Kidney epithelial cell (primary cell): ENCODE measurements around the gene MINK1. TPM values are rescaled to one million over a fixed set of nuclear protein-coding genes. Genes with fewer than 3 reads are reported as not detected.
"Not testable (repeated sequence)": the region's sequence is repeated elsewhere in the genome, so short reads cannot be mapped to it uniquely, and the experiment has no call there.

Source experiments
- DNase-seq: peaks from one replicate; pipeline ENCODE4 v3.0.0-alpha.2; 2010; ENCODE audit warnings: low read depth
- H3K27me3 ChIP-seq: 2 replicates; pipeline ENCODE4 v1.6.0; 2011; ENCODE audit warnings: low read length; ENCODE audit not compliant: control insufficient read depth, insufficient read depth
- H3K36me3 ChIP-seq: 2 replicates; pipeline ENCODE4 v1.5.1; 2011; ENCODE audit warnings: low read length; ENCODE audit not compliant: control insufficient read depth, insufficient read depth
- H3K4me3 ChIP-seq: 2 replicates; pipeline ENCODE4 v1.5.1; 2011; ENCODE audit warnings: low read depth, mild to moderate bottlenecking, control low read depth, low read length
- CTCF ChIP-seq: IDR thresholded peaks from 2 replicates; pipeline ENCODE4 v1.5.1; 2011; ENCODE audit warnings: mild to moderate bottlenecking, moderate library complexity, low read length, control low read depth, inconsistent platforms; ENCODE audit not compliant: insufficient read depth, poor library complexity, severe bottlenecking
- total RNA-seq: library from RNA; depleted of rRNA; stranded (reverse); fragments of >200 nt; gene quantifications from 2 replicates; pipeline ENCODE4 v1.2.3, GENCODE V29; 2015

MINK1 gene
- total RNA-seq, 1 donor from 2014 or later: 36.1 TPM

DNA sequence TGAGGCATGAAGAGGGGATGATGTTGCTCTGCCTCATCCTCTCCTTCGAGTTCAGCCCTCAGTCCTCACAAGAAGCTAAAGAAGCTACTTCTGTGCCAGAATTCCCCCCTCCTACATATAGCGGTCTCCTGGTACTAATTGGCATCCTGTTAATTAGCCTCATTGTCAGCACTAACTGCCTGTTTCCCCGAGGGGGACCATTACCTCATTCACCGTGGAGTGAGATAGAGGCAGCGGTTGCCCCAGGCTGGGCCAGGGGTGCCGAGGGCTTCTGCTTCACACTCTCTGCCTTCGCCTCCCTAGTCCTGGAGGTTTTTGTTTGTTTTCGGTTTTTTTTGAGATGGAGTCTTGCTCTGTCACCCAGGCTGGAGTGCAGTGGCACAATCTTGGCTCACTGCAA, 5.7 kb upstream of the MINK1 start:
- H3K4me3 ChIP-seq: no peak overlapping the region
- no peak for DNase-seq
- TF ChIP-seq CTCF: no peak
- H3K36me3 ChIP-seq: no peaks in the 10 kb centered on the region
- H3K27me3 ChIP-seq: no peaks in the 10 kb centered on the region

- H3K27me3 ChIP-seq, DNase-seq, H3K36me3 ChIP-seq: not testable (repeated sequence)
- H3K4me3 ChIP-seq: peak overlapping the region; percentile 96
Observed at GRCh38 chr17:4832829-4833177, 337 bp upstream of the MINK1 start.

DNA sequence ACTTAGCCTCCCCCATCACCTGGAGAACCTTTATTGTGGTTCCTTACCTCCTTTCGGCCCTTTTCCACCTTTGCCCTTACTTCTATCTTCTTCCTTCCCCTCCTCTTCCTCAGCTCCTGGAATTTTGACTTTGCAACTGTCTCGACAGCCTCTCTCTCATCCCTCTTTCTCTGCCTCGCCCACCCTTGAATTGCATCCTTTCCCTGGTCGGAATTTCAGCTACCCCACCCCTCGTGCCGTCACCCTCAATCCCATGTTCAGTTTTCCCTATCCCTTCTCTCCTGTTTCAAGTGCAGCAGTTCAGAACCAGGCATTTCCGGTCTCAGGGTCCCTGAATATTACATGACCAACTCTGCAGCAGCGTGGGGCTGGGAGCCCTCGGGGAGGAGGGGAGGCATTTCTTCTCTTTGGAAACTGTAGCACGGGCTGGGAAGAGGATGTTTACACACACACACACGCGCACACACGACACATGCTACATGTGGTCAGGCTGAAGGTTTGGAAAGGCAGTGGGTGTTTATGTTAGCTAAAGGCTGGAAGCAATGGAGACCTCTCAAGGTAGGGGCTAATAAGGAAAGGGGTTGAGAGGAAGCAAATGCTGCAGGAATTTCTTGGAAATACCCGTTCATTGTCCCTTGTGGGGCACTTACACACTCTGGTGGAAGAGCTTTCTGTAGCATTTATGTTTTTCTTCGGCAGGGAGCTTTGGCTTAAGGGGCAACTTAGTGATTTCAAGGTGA, 971 bp downstream of the MINK1 start:
- peak overlapping the region; percentile 96 for H3K4me3 ChIP-seq
- TF ChIP-seq CTCF: no peak
- H3K36me3 ChIP-seq: no peaks in the 10 kb centered on the region
- no peak for DNase-seq
- H3K27me3 ChIP-seq: no peaks in the 10 kb centered on the region

- TF ChIP-seq CTCF: no peak
- no peaks in the 10 kb centered on the region for H3K36me3 ChIP-seq
- DNase-seq: no peak
- no peaks in the 10 kb centered on the region for H3K27me3 ChIP-seq
- H3K4me3 ChIP-seq: peak overlapping the region; percentile 96
Observed at GRCh38 chr17:4834681-4835020, 1.5 kb downstream of the MINK1 start.

- Histone ChIP-seq H3K27me3 (no peaks in the 10 kb centered on the region), H3K4me3 (no peak overlapping the region), H3K36me3 (no peaks in the 10 kb centered on the region)
- TF ChIP-seq CTCF: no peak
- no peak for DNase-seq
Observed at GRCh38 chr17:4836221-4836620, 3.1 kb downstream of the MINK1 start.

- TF ChIP-seq CTCF: no peak
- H3K27me3 ChIP-seq: no peaks in the 10 kb centered on the region
- no peak overlapping the region for H3K4me3 ChIP-seq
- DNase-seq: no peak
- H3K36me3 ChIP-seq: no peaks in the 10 kb centered on the region
Observed at GRCh38 chr17:4837471-4838308, 4.5 kb downstream of the MINK1 start.
